ENCODE data around the gene TIPRL.

The TIPRL gene

GRCh38 chr1:168213349-168213748, 34.6 kb downstream of the TIPRL start:
- DNase-seq (ENCODE audit: low spot score): no peak

GRCh38 chr1:168216171-168216570, 37.4 kb downstream of the TIPRL start:
- no peak for DNase-seq (ENCODE audit: low spot score)

- DNase-seq (ENCODE audit: low spot score): no peak
These were observed 38.9 kb downstream of the TIPRL start for GRCh38 chr1:168217664-168218063.

- DNase-seq (ENCODE audit: low spot score): no peak
These were observed 39.9 kb downstream of the TIPRL start for GRCh38 chr1:168218658-168219057.

GRCh38 chr1:168220470-168220871, 41.7 kb downstream of the TIPRL start:
- no peak for DNase-seq (ENCODE audit: low spot score)

GRCh38 chr1:168221275-168221674, 42.5 kb downstream of the TIPRL start:
- DNase-seq (ENCODE audit: low spot score): no peak

GRCh38 chr1:168223261-168223660, 44.5 kb downstream of the TIPRL start:
- DNase-seq (ENCODE audit: low spot score): no peak

GRCh38 chr1:168223681-168224540, 45.1 kb downstream of the TIPRL start:
- DNase-seq (ENCODE audit: low spot score): peak; percentile 20

- DNase-seq (ENCODE audit: low spot score): no peak
These were observed 46.2 kb downstream of the TIPRL start for GRCh38 chr1:168224991-168225390.

GRCh38 chr1:168225476-168226190, 46.9 kb downstream of the TIPRL start, which contains the start of gene SFT2D2:
TSS of gene SFT2D2 (plus strand) at chr1:168226004. CDS start at chr1:168226080, 76 bp downstream.
- DNase-seq (ENCODE audit: low spot score): peak; percentile 91

- peak; percentile 24 for DNase-seq (ENCODE audit: low spot score)
These were observed 48.9 kb downstream of the TIPRL start for GRCh38 chr1:168227620-168228019.

- DNase-seq (ENCODE audit: low spot score): no peak
These were observed 51.1 kb downstream of the TIPRL start for GRCh38 chr1:168229893-168230292.

GRCh38 chr1:168230709-168231108, 51.9 kb downstream of the TIPRL start:
- no peak for DNase-seq (ENCODE audit: low spot score)

GRCh38 chr1:168234846-168235547, 56.2 kb downstream of the TIPRL start:
- DNase-seq (ENCODE audit: low spot score): peak; percentile 83

- no peak for DNase-seq (ENCODE audit: low spot score)
These were observed 56.8 kb downstream of the TIPRL start for GRCh38 chr1:168235548-168235885.

GRCh38 chr1:168235937-168236336, 57.2 kb downstream of the TIPRL start:
- no peak for DNase-seq (ENCODE audit: low spot score)

- DNase-seq (ENCODE audit: low spot score): no peak
These were observed 58.3 kb downstream of the TIPRL start for GRCh38 chr1:168236836-168237611.

- DNase-seq (ENCODE audit: low spot score): no peak
These were observed 64.4 kb downstream of the TIPRL start for GRCh38 chr1:168243198-168243597.

GRCh38 chr1:168243636-168244212, 65.0 kb downstream of the TIPRL start:
- DNase-seq (ENCODE audit: low spot score): no peak

GRCh38 chr1:168245042-168245441, 66.3 kb downstream of the TIPRL start:
- DNase-seq (ENCODE audit: low spot score): no peak

GRCh38 chr1:168246506-168246905, 67.7 kb downstream of the TIPRL start:
- no peak for DNase-seq (ENCODE audit: low spot score)
